ENCODE data around the gene MED12L.

MED12L gene

DNA sequence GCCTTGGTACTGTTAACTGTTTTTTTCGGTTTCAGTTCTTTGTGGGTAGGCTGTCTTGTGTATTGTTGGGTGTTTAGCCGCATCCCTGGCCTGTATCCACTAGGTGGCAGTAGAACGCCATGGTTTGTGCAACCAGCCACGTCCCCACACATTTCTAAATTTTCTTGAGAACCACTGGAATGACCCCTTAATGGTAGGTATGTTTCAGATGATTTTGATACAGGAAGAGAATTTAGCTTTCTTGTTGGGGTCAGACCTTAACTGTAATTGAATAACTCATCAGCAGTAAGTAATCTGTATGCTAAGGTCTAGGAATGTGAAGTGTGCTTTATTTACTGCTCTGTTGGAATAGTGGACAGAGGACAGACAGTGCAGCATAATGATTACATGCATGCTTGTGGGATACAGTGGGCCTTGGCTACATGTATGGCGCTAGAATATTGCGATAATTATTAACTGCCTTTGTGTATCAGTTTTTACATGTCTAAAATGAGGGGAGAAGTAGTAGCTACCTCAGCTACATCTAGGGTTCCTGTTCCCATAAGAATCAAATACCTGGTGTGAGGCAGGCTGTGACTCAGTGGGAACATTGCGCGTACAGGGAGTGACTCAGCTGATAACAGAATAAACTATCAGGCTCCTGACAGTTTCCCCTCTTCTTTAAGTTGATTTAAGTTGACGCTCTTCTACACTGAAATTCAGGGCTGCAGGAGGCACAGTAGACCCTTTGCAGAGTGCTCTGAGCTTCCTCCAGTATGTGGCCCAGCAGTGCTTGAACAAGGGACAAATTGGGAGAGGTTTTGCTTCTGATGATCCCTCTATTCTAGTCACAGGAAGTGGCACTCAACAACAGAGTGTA, 142.6 kb downstream of the MED12L start:
- peak; percentile 74 for TF ChIP-seq ZFP3 (CRISPR knock-in tag; IDR thresholded peaks at IDR 0.05)
- TF ChIP-seq PPARA (CRISPR knock-in tag; IDR thresholded peaks at IDR 0.05; ENCODE audit: borderline replicate concordance), result no peak
- ATAC-seq, result peak; percentile 95

DNA sequence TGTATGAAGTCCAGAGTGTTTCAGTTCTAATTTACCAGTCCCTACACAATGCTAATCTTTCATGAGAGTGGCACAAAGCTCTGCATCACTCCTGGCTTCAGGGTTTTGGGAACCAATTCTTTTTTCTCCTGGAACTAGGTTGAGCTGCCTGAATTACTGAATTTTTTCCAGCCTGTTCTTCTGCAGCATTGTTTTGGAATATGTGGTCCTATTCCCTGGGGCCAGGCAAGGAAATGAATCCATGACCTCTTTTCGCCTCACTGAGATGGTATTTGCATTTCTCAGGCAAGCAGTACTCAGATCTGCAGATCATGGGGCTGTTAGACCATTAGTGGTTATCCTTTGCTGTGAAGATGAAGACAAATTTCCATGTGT, 143.2 kb downstream of the MED12L start:
- peak; percentile 12; the same call in 2 of the 3 replicates for ATAC-seq
- TF ChIP-seq PPARA (CRISPR knock-in tag; IDR thresholded peaks at IDR 0.05; ENCODE audit: borderline replicate concordance), result no peak
- no peak for TF ChIP-seq ISL1 (CRISPR knock-in tag; IDR thresholded peaks at IDR 0.05)
- TF ChIP-seq ZC3H10 (CRISPR knock-in tag; IDR thresholded peaks at IDR 0.05), result no peak
- no peak for TF ChIP-seq TCF4 (CRISPR knock-in tag; IDR thresholded peaks at IDR 0.05; ENCODE audit: borderline replicate concordance)
- TF ChIP-seq, protein P1, sequence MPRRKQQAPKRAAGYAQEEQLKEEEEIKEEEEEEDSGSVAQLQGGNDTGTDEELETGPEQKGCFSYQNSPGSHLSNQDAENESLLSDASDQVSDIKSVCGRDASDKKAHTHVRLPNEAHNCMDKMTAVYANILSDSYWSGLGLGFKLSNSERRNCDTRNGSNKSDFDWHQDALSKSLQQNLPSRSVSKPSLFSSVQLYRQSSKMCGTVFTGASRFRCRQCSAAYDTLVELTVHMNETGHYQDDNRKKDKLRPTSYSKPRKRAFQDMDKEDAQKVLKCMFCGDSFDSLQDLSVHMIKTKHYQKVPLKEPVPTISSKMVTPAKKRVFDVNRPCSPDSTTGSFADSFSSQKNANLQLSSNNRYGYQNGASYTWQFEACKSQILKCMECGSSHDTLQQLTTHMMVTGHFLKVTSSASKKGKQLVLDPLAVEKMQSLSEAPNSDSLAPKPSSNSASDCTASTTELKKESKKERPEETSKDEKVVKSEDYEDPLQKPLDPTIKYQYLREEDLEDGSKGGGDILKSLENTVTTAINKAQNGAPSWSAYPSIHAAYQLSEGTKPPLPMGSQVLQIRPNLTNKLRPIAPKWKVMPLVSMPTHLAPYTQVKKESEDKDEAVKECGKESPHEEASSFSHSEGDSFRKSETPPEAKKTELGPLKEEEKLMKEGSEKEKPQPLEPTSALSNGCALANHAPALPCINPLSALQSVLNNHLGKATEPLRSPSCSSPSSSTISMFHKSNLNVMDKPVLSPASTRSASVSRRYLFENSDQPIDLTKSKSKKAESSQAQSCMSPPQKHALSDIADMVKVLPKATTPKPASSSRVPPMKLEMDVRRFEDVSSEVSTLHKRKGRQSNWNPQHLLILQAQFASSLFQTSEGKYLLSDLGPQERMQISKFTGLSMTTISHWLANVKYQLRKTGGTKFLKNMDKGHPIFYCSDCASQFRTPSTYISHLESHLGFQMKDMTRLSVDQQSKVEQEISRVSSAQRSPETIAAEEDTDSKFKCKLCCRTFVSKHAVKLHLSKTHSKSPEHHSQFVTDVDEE (CRISPR knock-in tag; IDR thresholded peaks at IDR 0.05), result no peak
- no peak for TF ChIP-seq BACH2 (CRISPR knock-in tag; IDR thresholded peaks at IDR 0.05; ENCODE audit: borderline replicate concordance)
- TF ChIP-seq ZNF70 (CRISPR knock-in tag; IDR thresholded peaks at IDR 0.05), result no peak
- no peak for TF ChIP-seq PATZ1 (CRISPR knock-in tag; IDR thresholded peaks at IDR 0.05; ENCODE audit: borderline replicate concordance)
- TF ChIP-seq ZFP30 (CRISPR knock-in tag; IDR thresholded peaks at IDR 0.05), result no peak
- TF ChIP-seq CSRNP3 (CRISPR knock-in tag; IDR thresholded peaks at IDR 0.05), result no peak
- no peak for TF ChIP-seq ESRRG (CRISPR knock-in tag; IDR thresholded peaks at IDR 0.05)
- TF ChIP-seq OSR1 (CRISPR knock-in tag; IDR thresholded peaks at IDR 0.05), result no peak
- TF ChIP-seq GLIS3 (CRISPR knock-in tag; IDR thresholded peaks at IDR 0.05), result no peak
- TF ChIP-seq, protein P2, sequence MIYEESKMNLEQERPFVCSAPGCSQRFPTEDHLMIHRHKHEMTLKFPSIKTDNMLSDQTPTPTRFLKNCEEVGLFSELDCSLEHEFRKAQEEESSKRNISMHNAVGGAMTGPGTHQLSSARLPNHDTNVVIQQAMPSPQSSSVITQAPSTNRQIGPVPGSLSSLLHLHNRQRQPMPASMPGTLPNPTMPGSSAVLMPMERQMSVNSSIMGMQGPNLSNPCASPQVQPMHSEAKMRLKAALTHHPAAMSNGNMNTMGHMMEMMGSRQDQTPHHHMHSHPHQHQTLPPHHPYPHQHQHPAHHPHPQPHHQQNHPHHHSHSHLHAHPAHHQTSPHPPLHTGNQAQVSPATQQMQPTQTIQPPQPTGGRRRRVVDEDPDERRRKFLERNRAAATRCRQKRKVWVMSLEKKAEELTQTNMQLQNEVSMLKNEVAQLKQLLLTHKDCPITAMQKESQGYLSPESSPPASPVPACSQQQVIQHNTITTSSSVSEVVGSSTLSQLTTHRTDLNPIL (CRISPR knock-in tag; IDR thresholded peaks at IDR 0.05; ENCODE audit: low read depth), result no peak
- TF ChIP-seq ARNTL (CRISPR knock-in tag; IDR thresholded peaks at IDR 0.05; ENCODE audit: borderline replicate concordance, low read depth), result no peak
- TF ChIP-seq TOX (CRISPR knock-in tag; IDR thresholded peaks at IDR 0.05; ENCODE audit: borderline replicate concordance), result no peak

DNA sequence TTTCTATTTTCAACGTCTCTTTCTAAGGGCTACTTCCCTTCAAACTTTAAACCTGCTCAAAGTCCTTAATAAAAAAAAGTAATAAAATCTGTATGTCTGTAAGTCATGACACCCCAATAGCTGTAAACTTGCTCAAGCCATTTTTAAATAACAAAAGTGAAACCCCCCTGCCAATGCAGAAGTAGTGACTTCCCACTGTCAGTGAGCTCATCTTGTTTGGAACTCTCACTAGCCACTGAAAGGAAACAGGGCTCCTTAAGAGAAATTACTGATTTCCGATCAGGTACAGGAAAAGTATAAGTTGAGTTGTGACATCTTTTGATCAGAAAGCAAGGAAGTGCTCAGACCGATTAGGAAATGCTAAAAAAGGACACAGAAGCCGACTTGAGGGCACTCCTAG, 145.2 kb downstream of the MED12L start:
- ATAC-seq, result no peak
- TF ChIP-seq ZNF70 (CRISPR knock-in tag; IDR thresholded peaks at IDR 0.05) (no peak), ZFP30 (CRISPR knock-in tag; IDR thresholded peaks at IDR 0.05) (no peak), ZC3H10 (CRISPR knock-in tag; IDR thresholded peaks at IDR 0.05) (no peak), GLIS3 (CRISPR knock-in tag; IDR thresholded peaks at IDR 0.05) (no peak), SNAI2 (CRISPR knock-in tag; IDR thresholded peaks at IDR 0.05) (no peak), TOX (CRISPR knock-in tag; IDR thresholded peaks at IDR 0.05; ENCODE audit: borderline replicate concordance) (no peak)
- TF ChIP-seq, protein P3, sequence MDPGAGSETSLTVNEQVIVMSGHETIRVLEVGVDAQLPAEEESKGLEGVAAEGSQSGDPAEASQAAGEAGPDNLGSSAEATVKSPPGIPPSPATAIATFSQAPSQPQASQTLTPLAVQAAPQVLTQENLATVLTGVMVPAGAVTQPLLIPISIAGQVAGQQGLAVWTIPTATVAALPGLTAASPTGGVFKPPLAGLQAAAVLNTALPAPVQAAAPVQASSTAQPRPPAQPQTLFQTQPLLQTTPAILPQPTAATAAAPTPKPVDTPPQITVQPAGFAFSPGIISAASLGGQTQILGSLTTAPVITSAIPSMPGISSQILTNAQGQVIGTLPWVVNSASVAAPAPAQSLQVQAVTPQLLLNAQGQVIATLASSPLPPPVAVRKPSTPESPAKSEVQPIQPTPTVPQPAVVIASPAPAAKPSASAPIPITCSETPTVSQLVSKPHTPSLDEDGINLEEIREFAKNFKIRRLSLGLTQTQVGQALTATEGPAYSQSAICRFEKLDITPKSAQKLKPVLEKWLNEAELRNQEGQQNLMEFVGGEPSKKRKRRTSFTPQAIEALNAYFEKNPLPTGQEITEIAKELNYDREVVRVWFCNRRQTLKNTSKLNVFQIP (CRISPR knock-in tag; IDR thresholded peaks at IDR 0.05; ENCODE audit: borderline replicate concordance, low read depth), result no peak
